Muscle of arm (tissue), 12 donors: ENCODE results near the gene SMAD3. TPM values are rescaled to one million over a fixed set of nuclear protein-coding genes. Genes with fewer than 3 reads are reported as not detected.
"Not testable (repeated sequence)": the region's sequence is repeated elsewhere in the genome, so short reads cannot be mapped to it uniquely, and the experiment has no call there.

Source experiments
- DNase-seq: peaks from one replicate; pipeline ENCODE4 v3.0.0-alpha.2; 2013
- polyA plus RNA-seq, 12 donors: library from polyadenylated mRNA; unstranded; fragments of 120-200 nt; gene quantifications; one replicate each; pipeline ENCODE4 v1.2.1, GENCODE V29; 2013; ENCODE audit not compliant: insufficient read length in 12 of 12

Gene SMAD3
- polyA plus RNA-seq, 12 donors, result 22.4 to 79.5 (median 26.0) TPM; not detected in 1

DNA sequence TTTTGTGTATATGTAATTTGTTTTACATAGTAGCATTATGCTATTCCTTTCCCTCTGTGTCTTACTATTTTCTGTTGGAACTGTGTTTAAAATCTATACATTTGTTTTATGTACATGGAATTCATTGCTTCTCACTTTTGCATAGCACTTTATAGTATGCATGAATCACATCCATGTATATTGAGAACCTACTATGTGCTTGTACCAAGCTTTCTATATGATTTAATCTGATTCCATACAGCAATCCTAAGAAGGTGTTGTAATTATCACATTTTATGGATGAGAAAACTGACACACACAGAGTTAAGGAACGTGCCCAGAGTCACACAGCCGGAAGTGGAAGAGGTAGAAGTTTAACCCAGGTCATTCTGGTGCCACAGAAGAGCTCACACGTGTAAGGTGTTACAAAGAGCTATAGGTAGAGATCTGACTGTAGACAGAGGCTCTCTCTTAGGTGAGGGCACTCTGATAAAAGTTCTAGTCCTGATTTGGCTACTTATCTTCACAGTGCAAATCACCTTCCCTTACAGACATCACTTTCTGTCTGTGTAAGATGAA, 3.5 kb upstream of the SMAD3 start:
- DNase-seq, result no peak

DNA sequence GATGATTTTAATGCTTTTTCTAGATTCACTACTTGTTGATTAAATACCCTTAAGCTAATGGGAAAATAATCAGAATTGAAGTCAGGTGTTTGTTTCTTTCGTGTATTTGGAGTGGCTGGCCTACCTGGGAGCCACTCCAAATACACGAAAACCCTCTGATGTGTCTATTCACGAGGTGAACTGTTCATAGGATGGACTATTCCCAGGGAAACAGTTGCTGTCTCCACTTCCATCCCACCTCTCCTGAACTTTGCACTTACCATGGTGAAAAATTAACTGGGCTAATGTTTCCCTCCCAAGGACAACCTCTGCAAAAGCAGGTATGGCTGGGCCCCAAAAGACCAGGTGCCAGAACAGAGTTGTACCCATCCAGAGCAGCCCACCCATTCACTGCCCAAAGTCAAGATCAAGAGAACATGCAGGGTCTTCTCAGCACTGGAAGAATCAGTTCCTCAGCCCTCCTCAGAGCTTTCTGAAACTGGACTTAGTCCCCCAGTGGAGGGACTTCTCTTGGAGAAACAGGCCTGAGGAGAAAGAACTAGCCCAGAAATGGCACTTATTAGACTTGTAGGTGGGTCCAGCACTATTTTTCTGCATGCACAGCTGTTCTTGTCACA, 2.9 kb upstream of the SMAD3 start:
- no peak for DNase-seq

DNA sequence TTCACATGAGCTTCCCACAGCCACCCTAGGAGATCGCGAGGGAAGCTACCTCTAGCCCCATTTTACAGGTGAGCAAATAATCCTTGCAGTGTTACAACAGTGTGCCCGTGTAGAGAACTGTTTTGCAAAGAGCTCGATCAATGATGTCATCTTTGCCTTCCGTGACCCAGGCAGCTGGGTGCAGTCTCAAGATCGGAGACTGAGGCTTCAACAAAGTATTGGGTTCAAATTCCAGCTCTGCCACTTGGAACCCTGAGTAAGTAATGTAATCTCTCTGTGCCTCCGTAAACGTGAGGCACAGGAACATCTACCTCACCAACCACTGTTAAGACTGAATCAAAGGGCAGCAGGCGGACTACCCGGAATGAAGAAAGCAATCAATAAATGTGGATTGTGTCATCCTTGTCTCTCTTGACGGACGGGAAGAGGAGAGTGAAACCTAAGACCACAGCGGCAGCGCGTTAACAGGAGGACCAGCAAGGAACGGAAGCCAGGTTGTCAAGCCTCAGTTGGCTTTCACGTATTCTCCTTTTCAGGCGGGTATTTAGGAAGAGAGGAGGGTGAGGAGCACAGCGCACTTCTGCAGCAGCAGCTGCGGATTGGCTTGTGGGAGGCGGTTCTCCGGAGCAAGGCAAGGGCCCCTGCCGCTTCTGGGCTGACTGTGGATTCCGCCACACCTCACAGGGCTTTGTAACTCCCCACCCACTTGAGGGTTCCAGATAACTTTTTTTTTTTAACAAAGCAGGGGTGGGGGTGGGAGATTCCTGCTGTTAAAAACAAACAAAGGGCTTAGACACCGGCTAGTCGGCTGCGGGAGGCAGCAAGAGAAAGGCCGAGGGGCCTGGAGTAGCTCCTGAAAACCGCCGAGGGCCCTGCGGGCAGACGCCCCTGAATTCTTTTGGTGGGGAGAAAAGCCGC, 1.5 kb upstream of the SMAD3 start:
- no peak for DNase-seq

GRCh38 chr15:67064607-67065530, 533 bp upstream of the SMAD3 start:
- DNase-seq, result no peak

GRCh38 chr15:67066041-67066958, 898 bp downstream of the SMAD3 start:
- DNase-seq, result peak; percentile 35

DNA sequence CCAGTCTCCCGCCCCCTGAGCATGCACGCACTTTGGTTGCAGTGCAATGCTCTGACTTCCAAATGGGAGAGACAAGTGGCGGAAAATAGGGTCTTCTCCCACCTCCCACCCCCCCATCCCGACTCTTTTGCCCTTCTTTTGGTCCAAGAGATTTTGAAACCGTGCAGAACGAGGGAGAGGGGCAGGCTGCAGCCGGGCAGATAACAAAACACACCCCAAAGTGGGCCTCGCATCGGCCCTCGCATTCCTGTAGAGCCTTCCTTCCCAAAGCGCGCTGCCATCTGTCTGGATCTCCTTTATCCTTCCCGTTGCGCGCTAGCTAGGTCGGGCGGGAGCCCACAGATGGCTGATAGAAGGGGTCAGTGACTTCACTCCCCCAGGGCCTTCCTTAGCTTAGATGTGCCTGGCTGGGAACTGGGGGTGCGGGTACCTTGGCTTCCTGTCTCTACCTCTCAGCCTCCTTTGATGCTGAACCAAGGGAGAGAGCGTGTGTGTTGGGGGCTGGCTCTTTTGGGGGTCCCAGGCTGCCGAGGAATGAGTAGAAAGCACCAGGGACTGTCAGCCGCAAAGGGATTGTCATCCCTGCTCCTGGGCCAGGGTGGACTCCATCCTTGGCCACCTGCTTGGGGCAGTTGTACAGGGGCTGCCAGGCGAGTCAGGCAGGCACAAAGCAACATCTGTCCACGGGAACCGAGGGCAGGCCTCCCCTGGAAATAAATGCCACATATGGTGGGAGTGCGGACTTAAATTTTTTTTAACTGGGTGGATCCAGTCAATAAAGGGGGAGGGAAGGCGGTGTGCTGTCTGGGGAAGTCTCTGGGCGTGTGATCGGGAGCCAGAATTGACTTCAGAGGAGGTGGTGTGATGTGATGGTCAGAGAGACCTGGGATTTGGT, 1.8 kb downstream of the SMAD3 start:
- DNase-seq, result peak; percentile 41

DNA sequence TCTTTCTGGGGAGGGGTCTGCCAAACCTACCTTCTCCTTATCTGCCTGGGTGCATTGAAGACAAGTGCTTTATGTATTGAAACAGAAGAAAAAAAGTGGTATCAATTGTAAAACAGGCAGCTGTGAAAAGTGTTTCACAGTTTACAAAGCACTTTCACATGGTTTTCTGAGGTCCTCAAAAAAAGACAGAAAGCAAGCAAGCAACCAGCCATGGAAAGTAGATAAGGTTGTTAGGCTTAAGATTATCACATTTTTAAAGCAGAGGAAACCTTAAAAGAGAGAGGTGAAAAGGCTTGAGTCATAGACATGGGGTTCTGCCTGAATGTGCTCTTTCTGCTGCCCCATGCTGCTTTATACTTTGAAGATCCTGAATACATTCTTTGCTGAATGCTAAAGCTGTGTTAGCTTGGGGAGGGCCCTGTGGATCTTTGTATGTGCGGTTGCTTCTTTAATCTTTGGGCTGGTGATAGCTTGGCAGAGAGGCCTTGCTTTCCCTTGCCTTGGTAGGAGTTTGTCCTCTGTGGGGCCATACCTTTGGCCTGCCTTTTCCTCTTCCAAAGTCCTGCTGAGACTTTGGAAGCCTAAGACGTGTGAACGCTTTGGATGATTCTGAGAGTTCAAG, 2.6 kb downstream of the SMAD3 start:
- no peak for DNase-seq

DNA sequence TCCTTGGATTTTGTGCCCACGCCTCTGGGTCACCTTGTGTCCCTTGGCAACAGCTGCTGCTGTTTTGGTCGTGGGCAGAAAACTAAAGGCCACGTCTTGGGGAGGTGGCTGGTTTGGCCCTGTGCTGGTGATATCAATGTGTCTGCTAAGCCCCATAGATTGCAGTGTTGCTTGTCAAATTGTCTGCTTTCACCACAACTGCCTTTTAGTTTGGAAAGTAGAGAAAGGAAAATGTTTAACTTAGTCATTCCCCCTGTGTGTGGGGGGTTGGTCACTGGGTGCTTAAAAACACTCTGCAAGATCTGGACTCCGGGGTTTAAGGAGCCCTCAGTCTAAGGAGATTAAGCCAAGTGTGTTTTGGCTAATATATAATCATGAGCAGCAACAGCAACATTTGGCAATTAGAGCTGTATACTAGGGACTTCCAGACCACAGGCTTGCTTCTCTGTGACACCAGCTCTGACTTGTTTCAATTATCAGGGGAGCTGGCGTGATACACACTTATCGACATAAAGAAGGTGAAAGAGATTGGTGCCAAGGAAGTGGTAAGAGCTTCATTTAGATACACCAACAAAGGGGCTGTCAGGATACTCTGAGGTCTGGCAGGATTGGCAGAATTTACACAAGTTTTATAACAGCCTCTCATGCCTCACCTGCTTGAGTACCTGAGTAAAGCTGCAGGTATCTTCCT, 3.5 kb downstream of the SMAD3 start:
- no peak for DNase-seq

- no peak for DNase-seq
These were observed 4.7 kb downstream of the SMAD3 start for GRCh38 chr15:67070150-67070549.

- no peak for DNase-seq
These were observed 5.7 kb downstream of the SMAD3 start for GRCh38 chr15:67070892-67071664.

GRCh38 chr15:67072442-67072841, 7.0 kb downstream of the SMAD3 start:
- no peak for DNase-seq

- DNase-seq, result no peak
These were observed 7.6 kb downstream of the SMAD3 start for GRCh38 chr15:67072958-67073357.

- no peak for DNase-seq
These were observed 9.5 kb downstream of the SMAD3 start for GRCh38 chr15:67074886-67075229.

- DNase-seq, result not testable (repeated sequence)
These were observed 10.2 kb downstream of the SMAD3 start for GRCh38 chr15:67075555-67076135.

DNA sequence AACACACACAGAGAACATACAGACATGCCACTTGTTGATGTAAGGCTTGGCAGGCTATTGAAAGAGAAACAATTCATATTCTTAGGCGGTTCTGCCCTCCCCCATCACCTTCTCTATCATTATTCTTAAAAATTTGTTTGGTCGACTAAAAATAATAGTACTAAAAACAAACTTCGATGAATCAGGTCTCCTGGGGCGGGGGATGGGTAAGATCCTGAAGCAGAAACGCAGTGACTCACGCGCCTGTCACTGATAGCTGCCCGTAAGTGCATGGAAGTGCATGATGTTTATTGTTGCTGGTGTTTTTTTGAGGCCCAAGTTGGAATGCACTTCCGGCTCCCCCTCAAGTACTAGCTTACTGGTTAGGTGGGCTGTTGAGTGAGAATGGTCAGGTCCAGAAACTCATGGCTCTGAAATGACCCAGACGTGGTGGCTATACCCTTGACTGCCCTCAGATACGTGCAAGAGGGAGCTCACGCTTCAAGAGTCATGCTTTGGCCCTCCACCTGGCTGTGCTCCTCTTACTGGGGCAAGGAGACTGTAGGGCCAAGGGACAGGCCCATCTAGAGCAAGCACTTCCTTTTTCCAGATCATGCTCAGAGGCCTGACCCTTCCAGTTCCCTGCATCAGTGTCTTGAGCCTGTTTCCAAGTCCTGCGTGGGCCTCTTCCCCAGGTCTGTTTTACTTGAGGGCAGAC, 10.9 kb downstream of the SMAD3 start:
- DNase-seq, result no peak

DNA sequence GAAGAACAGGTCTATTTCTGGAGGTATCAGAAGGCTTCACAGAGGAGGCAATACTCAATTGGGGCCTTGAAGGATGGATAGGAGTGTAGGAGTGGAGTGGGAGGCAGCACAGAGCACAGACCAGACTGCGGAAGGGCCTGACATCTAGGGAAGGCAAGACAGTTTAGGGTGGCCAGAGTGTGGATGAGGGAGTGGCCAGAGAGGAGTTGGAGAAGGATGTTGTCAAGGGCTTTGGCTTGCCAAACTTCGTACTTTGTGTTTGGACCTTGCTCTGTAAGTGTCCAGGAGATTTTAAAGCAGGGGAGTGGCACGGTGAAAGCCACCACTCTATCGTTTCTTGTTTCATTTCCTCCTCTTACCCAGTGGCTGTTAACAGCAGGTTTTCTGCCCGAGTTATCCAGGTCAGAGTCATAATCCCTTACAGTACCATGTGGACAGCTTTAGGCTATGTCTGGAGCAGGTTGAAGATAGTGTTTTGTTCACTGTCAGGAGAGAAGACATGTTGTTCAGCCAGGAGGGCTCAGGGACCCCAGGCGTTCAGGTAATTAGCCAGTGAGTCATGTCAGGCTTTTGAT, 12.3 kb downstream of the SMAD3 start:
- no peak for DNase-seq
